HG03039 (cell line): ENCODE data around the gene STK4.
"Not testable (repeated sequence)": the region's sequence is repeated elsewhere in the genome, so short reads cannot be mapped to it uniquely, and the experiment has no call there.

Source experiments
- ATAC-seq: cut with Tn5 transposase; IDR thresholded peaks from one replicate; pipeline ENCODE4 v1.9.1; 2021; ENCODE audit warnings: mild to moderate bottlenecking, moderate library complexity; ENCODE audit not compliant: unreplicated experiment

The STK4 gene

GRCh38 chr20:44981736-44982406 is 15.6 kb downstream of the STK4 start:
- ATAC-seq = no peak

- no peak for ATAC-seq
Measured at GRCh38 chr20:44983093-44983674, 16.9 kb downstream of the STK4 start.

GRCh38 chr20:44988631-44989171 is 22.4 kb downstream of the STK4 start:
- ATAC-seq = no peak

- ATAC-seq = no peak
Measured at GRCh38 chr20:44990425-44990824, 24.1 kb downstream of the STK4 start.

GRCh38 chr20:44990957-44991356 is 24.6 kb downstream of the STK4 start:
- no peak for ATAC-seq

GRCh38 chr20:44993343-44993742 is 27.0 kb downstream of the STK4 start:
- no peak for ATAC-seq

GRCh38 chr20:44997171-44997570 is 30.9 kb downstream of the STK4 start:
- ATAC-seq = no peak

GRCh38 chr20:44997668-44998067 is 31.4 kb downstream of the STK4 start:
- no peak for ATAC-seq

GRCh38 chr20:45008521-45009049 is 42.3 kb downstream of the STK4 start:
- no peak for ATAC-seq

- no peak for ATAC-seq
Measured at GRCh38 chr20:45010399-45010828, 44.1 kb downstream of the STK4 start.

- no peak for ATAC-seq
Measured at GRCh38 chr20:45011108-45011526, 44.8 kb downstream of the STK4 start.

- ATAC-seq = no peak
Measured at GRCh38 chr20:45012682-45013302, 46.5 kb downstream of the STK4 start.

GRCh38 chr20:45014131-45014530 is 47.8 kb downstream of the STK4 start:
- not testable (repeated sequence) for ATAC-seq

GRCh38 chr20:45014671-45015415 is 48.5 kb downstream of the STK4 start:
- no peak for ATAC-seq

GRCh38 chr20:45016089-45016671 is 49.9 kb downstream of the STK4 start:
- no peak for ATAC-seq

GRCh38 chr20:45017281-45017680 is 51.0 kb downstream of the STK4 start:
- ATAC-seq = no peak

GRCh38 chr20:45017857-45018256 is 51.5 kb downstream of the STK4 start:
- no peak for ATAC-seq

- no peak for ATAC-seq
Measured at GRCh38 chr20:45019027-45019761, 52.9 kb downstream of the STK4 start.

GRCh38 chr20:45019762-45020123 is 53.4 kb downstream of the STK4 start:
- no peak for ATAC-seq

GRCh38 chr20:45020236-45020886 is 54.0 kb downstream of the STK4 start:
- no peak for ATAC-seq
